GDM1 (cell line): ENCODE measurements around the gene TSPEAR.
"Not testable (repeated sequence)": the region's sequence is repeated elsewhere in the genome, so short reads cannot be mapped to it uniquely, and the experiment has no call there.

Experiments used
- DNase-seq: peaks from one replicate; lab custom pipeline; 2025; lab: John Stamatoyannopoulos, UW

TSPEAR gene

DNA sequence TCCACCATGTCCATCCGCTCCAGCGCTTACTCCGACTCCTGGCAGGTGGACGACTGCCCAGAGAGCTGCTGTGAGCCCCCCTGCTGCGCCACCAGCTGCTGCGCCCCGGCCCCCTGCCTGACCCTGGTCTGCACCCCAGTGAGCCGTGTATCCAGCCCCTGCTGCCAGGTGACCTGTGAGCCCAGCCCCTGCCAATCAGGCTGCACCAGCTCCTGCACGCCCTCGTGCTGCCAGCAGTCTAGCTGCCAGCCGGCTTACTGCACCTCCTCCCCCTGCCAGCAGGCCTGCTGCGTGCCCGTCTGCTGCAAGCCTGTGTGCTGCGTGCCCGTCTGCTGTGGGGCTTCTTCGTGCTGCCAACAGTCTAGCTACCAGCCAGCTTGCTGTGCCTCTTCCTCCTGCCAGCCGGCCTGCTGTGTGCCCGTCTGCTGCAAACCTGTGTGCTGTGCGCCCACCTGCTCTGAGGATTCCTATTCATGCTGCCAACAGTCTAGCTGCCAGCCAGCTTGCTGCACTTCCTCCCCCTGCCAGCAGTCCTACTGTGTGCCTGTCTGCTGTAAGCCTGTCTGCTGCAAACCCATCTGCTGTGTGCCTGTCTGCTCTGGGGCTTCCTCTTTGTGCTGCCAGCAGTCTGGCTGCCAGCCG lies 84.1 kb downstream of the TSPEAR start:
- DNase-seq: not testable (repeated sequence)

DNA sequence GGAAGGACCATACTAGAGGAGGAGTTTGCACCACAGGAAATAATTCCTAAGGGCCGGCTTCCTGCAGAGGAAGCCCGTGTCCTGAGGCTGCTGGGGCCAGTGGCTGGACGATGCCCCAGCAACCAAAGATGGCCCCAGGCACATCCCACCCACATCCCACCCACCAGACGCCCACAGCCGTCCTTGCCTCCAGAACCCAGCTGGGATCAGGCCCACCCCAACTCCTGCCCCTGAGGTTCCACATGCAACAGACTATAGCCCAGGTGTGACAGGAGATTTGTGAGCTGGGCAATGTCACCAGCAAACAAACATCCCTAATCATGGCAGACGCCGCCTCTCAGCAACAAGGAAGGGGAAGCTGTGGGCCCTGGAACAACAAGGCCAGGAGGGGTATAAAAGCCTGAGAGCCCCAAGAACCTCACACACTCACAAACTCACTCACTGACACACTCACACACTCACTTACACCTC lies 84.7 kb downstream of the TSPEAR start, which contains the start of gene KRTAP10-9:
TSS of gene KRTAP10-9 (plus strand) at position 421 of the 471 bp plus-strand sequence. CDS start 79 bp downstream, outside the sequence.
- DNase-seq: no peak

DNA sequence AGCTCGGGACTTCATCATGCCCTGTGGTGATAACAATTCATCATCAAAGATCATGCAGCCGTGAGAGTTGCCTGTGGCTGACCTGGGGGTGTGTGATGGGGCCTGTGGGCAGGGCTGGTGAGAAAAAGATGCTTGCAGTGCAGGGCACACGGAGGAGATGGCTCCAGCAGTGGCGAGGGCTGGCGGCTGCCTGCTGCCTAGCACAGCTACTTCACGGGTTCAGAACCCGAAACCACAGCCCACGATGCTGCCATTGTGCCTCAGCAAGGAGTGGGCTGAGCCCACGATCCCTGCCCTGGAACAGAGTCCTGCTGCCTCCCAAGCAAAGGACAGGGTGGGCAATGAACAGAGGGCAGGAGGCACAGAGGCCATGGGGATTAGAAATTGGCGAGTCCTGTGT lies 85.1 kb downstream of the TSPEAR start:
- DNase-seq: no peak

DNA sequence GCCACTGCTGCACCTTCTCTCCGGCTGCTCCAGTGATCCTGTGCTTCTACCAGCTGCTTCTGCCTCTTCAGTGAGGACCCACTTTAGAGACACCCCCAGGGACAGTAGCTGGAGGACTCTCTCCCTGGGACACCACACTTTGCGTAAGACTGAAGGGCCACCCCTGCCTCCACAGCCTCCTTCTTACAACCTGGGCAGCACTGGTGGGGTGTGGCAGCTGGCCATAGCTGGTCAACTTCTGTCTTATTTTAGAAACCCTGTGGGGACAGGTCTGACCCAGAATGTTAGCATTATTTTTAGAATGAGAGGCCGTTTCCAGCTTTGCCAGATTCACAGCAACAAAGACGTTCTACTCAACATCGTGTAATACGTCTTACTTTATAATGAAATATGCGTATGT lies 85.6 kb downstream of the TSPEAR start:
- DNase-seq: no peak

DNA sequence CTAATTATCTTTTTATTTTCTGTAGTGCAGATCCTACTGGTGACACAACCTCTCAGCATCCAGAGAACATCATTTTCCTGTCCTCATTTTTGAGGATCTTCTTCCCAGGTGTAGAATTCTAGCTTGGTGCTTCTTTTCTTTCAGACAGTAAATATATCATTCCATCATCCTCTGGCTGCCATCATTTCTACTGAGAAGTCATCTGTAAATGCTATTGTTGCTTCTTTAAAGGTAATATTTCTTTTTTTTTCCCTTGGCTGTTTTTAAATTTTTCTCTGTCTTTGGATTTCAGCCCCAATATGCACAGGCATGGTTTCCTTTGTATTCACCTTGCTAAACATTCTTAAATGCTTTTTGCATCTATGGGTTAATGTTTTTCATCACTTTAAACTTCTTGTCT lies 87.8 kb downstream of the TSPEAR start:
- no peak for DNase-seq

DNA sequence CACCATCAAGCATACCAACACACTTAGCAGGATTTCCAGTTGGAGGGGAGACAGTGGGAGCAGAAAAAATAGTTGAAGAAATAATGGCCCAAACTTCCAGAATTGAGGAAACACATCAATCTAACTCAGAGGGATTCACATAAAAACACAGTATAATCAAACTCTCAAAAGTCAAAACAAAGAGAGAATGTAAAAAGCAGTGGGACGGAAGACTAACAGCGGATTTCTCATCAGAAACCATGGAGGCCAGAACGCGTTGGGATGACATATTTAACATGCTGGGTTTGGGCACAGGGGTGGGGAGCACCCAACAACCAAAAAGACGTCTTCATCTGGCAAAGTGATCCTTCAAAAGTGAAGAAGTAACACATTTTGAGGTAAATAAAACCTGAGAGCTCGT lies 91.5 kb downstream of the TSPEAR start:
- no peak for DNase-seq

DNA sequence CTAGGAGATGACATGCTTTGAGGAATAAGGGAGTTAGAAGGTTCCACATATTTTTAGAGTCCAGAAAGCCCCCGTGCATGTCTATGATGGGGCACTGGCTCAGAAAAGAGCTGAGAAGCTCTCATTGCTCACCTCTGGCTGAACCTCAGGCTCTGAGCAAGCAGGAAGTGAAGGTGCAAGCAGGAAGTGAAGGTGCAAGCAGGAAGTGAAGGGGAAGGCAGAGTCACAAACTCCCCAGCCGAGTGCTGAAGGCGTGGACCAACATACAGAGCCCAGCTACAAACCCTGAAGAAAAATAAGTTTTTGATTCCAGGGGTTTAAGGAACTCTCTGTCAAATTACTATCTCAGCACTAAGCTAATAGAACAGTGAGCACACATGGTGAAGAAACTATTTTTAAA lies 92.5 kb downstream of the TSPEAR start:
- DNase-seq: no peak

DNA sequence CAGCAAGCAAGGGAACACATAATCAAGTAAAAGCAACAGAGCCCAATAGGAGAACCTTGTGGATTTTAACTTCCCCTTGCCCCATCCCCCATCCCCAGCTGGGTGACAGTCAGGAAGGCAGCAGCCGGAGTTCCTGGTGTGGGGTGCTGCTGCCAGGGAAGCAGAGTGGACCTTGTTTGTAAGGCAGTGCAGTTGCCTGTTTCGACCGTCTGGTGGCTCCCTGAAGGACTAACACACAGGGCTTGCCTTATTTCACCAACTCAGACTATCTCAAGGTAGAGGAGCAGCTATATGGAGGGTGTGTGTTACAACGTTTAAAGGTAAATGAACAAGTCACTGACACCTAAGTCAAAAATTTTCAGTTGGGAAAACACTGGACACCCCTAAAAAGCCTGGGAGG lies 92.9 kb downstream of the TSPEAR start:
- DNase-seq: peak; percentile 4

DNA sequence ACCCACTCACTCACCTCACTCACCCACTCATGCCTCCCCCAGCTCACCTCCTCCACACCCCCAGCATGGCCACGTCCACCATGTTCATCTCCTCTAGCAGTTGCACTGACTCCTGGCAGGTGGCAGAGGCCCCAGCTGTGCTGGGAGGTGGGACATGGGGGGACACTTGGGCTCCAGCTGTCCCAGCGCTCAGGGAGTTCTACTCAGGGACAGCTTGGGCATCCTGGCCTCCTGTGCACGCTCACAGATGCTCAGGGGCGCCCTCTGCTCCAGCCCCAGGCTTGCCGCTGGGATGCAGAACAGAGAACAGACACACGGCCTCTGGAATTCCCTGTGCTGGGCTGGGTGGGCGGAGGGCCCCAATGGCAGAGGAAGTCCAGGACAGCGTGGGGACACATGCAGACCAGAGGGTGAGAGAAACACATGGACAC lies 94.3 kb downstream of the TSPEAR start:
- no peak for DNase-seq

DNA sequence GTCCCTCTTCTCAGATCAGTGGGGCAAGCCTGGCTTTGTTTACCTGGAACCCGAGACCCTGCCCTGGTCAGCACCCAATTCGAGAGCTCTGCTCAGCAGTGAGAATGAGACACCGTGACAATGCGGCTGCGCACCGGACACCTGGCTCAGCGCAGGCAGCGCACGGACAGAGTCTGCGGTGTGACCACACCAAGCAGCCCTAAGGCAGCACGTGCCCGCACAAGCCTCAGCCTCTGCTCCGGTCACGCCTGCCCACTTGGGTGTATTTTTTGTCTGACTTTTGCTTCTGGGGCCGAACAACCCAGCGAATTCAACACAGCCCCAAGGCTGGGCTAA lies 94.8 kb downstream of the TSPEAR start:
- DNase-seq: no peak

DNA sequence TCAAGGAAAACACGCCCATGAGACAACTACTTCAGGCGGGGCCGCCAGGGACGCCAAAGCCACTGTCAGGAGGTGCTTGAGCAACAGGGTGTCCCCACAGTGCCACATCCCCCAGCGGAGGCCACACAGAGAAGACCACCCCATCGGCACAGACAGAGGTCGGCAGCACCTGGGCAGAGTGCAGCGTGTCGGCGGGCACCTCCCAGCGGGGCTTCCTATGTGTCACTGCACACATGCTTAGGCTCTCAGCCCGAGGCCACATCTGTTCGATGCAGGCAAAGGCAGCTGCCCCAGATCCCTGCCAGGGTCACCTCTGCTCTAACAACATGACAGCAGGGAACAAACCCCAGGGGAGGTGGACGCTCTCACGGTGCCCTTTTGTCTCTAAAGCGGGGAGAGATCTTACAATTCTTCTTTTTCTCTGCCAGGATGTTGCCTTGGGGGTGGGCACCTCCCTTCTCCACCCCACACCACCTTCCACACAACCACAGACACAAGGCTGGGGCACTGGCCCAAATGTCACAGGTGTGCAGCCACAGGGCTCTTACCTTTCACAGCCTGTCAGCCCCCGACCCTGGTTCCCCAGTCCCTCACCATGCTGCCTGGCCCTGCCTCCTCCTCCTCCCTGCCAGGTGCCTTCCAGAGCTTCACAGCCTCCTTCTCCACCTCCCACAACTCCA lies 95.3 kb downstream of the TSPEAR start:
- DNase-seq: no peak

DNA sequence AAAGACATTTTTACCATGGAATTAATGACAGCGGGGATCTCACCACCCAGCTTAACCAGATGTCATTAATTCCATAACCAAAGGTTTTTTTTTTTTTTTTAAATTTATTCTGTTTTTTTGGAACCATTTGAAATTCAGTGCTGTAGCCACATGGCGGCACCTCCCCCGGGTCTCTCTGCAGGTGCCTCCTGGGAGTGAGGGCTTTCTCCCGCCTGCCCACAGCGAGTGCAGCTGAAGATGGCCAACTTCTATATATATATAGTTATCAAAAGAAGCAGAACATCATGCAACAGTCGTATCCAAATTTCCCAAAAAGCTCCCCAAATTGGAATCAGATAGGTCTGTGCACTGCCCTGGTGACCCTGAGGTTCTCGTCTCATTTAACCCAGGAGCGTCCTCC lies 95.9 kb downstream of the TSPEAR start:
- DNase-seq: no peak

DNA sequence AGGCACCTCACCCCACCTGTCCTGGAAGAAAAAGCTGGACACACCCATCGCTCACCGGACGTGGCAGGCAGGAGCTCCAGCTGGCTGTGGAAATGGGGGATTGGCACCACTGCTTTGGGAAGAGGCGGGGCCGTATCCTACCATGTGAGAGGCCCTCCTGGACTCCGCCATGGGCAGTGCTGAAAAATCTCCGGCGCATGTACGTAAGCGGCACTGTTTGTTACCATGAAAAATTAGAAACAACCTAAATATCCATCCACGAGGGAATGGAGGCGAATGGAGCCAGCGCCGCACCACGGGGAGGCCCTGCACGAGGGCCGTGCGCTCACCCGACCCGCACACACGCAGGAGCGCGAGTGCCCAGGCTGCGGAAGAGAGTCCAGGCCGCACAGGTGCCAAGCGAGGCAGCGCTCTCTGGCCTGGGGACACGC lies 96.4 kb downstream of the TSPEAR start:
- no peak for DNase-seq

DNA sequence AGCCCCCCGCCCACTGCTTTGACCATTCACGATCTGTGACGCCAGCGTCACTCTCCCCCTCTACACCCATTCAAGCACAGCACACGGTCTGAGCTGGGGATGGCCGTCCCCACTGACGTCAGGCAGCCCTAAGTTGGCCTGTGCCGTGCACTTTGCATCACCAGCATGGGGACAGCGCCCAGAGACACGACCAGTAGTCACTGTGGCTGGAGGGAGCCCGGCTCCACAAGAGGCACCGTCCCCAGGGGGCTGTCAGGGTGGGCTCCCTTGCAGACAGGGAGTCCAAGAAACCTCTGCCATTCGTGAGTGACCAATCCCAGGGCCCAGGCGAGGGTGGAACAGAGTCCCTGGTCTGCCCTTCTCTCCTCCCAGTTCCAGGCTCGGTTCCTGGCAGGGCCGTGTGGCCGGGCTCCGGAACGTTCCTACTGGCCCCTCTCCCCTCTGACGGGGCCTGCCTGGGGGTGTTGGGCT lies 97.2 kb downstream of the TSPEAR start:
- no peak for DNase-seq

DNA sequence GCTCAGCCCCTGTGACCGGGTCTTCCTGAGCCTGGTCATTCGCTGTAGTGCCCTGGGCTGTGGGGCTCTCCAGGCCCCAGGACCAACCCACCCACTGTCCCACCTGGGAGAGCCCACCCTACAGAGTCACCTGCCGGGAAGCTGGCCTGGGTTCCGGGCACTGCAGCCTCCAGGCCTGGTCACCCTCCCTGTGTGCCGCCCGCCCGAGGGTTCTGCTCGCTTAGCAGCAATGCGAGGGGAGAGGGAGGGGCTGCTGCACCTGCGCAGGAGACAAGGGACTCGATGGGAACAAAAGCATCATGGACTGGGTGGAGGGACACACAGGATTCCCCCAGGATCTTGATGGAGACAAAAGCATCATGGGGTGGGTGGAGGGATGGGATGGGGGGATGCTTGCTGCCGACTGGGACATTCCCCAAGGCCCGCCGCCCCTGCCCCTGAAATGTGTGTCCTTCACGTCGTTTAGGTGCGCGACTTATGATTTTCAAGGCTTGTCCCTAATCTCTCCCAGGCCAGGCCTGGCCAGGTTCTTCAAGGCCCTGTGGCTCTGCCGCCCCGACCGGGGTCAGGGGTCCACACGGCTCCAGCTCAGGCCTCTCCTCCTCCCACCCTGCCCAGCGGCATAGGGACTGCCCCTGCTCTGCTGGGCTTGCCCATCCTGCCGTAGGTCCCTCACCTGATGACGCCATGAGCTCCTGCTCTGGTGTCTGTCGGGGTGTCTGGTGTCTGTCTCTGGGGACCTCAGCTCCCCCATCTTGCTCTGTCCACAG lies 97.8 kb downstream of the TSPEAR start:
- DNase-seq: no peak

DNA sequence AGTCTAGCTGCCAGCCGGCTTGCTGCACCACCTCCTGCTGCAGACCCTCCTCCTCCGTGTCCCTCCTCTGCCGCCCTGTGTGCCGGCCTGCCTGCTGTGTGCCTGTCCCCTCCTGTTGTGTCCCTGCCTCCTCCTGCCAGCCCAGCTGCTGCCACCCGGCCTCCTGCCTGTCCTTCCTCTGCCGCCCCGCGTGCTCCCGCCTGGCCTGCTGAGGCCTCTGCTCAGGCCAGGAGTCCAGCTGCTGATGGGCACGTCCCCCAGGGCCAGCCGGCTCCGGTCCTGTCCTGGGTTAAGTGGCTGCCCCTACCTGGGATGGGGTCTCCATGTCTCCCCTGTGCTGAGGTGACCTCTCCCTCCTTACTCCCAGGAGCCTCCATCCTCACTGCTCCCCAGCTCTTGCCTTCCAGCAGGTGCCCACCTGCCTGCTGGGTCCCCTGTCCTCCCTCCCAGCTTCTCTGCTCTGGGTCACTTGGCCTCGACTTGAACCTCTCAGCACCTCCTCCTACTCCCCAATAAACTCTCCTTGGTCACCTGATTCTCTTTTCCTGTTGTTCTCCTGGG lies 98.6 kb downstream of the TSPEAR start:
- DNase-seq: no peak

DNA sequence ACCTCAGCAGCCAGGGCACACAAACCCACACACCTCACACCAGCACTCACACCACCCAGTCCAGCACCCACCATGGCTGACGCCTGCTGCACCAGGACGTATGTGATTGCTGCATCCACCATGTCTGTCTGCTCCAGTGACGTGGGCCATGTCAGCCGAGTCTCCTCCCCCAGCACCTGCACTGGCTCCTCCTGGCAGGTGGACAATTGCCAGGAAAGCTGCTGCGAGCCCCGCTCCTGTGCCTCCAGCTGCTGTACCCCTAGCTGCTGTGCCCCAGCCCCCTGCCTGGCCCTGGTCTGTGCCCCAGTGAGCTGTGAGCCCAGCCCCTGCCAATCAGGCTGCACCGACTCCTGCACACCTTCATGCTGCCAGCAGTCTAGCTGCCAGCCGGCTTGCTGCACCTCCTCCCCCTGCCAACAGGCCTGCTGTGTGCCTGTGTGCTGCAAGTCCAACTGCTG lies 99.3 kb downstream of the TSPEAR start, which contains the start of gene KRTAP10-8:
TSS of gene KRTAP10-8 (plus strand) at position 51 of the 458 bp plus-strand sequence. CDS start at position 73, 22 bp downstream.
- no peak for DNase-seq

DNA sequence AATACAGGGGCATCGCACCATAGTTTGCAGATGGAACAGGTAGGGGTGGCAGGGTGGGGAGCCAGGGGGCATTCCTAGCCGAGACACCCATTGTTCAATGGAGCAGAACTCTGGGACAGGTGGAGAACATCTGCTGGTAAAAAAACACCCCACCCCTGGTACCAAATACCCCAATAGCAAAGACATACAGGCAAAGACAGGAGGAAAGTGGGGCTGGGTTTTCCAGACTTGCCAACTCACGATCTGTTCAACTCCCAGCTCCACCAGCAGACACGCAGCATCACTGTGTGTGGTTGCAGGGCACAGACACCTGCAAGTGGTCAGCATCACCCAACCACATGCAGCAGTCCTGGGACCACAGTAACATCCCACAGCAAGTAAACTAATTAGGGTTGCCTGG lies 99.8 kb downstream of the TSPEAR start:
- DNase-seq: no peak

DNA sequence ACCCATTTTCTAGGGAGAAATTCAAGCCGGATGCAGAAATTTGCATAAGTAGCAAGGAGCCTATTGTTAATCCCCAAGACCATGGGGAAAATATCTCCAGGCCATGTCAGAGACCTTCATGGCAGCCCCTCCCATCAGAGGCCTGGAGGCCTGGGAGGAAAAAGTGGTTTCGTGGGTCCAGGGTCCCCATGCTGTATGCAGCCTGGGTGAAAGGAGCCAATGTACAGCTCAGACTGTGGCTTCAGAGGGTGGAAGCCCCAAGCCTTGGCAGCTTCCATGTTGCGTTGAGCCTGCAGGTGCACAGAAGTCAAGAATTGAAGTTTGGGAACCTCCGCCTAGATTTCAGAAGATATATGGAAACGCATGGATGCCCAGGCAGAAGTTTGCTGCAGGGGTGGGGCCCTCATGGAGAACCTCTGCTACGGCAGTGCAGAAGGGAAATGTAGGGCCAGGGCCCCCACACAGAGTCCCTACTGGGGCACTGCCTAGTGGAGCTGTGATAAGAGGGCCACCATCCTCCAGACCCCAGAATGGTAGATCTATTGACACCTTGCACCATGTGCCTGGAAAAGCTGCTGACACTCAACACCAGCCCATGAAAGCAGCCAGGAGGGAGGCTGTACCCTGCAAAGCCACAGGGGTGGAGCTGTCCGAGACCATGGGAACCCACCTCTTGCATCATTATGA lies 101.1 kb downstream of the TSPEAR start:
- DNase-seq: not testable (repeated sequence)

DNA sequence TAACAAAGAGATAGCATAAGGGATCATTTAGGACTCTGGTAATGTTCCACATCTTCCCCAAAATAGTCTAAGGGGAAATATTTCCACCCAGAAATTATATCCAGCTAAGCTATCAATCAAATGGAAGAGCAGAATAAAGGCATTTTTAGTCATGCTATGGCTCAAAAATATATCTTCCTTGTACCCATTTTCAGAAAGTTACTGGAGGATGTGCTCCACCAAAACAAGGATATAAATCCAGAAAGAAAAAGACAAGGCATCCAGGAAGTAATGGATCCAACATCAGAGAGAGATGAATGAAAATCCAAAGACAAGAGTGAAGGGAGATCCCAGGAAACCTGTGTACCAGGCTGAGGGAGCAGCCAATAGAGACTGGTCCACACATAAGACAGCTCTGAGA lies 102.2 kb downstream of the TSPEAR start:
- DNase-seq: no peak

DNA sequence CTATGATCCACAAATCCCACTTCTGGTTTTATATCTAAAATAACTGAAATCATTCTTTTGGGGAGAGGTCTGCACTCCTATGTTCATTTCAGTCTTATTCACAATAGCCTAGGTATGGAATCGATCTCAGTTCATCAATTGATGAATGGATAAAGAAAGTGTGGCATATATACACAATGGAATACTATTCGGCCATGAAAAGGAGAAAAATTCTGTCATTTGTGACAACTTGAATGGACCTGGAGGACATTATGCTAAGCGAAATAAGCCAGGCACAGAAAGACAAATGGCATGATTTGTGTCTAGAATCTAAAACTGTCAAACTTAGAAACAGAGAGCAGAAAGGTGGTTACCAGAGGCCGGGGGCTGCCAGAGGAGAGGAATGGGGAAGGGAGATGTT lies 104.9 kb downstream of the TSPEAR start:
- DNase-seq: no peak

DNA sequence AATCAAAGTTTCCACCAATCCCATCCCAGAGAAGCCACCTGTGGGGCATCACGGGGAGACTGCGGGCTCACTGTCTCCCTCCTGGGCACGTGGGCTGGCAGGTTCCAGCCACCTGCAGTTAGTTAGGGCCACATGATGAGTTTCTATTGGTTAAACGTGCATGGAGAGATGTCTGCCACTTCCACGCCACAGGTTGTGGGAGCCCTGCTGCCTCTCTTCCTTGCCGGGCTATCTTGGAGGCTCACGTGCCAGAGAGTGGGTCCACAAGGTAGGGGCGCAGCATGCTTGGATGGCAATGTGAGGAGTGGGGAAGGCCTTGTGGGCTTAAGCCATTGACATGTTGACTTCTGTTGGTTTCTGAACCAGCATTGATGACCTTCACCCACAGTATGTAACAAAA lies 107.5 kb downstream of the TSPEAR start:
- no peak for DNase-seq
